SHP77 treated with DMSO at 0.1 percent for 48 hours (cell line): Measurements from ENCODE around the gene ABHD12.
A peak's percentile ranks its signal among the peaks of the same experiment; 100 is the strongest.

Source experiments
- DNase-seq: peaks from one replicate; lab custom pipeline; 2025; lab: John Stamatoyannopoulos, UW

ABHD12 gene

GRCh38 chr20:25306991-25307903, 83.4 kb downstream of the ABHD12 start:
- no peak for DNase-seq

DNA sequence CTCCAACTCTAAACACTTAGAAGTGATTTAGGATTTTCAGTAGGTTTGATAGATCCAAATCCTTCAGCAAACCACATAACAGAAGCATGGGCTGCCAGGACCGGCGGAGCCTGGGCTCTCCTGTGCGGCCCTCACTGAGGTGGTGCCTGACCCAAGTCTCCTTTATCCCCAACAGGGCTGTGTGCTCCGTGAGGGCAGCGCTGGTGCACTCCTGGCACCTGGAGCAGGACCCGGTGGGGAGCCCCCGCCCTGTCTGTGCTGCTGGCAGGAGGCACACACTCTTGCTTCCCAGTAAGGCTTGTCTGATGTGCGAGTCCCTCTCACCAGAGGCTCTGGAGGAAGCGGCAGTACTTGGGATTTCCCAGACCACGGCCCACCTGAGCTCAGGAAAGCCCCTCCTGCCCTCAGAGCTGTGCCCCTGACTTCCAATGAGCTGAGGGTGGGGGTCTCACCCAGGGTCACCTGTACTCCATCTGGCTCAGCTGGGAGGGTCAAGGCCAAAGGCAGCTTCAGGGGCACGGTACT, 86.5 kb downstream of the ABHD12 start:
- DNase-seq, result no peak

GRCh38 chr20:25303292-25304024, 87.2 kb downstream of the ABHD12 start:
- DNase-seq, result no peak

DNA sequence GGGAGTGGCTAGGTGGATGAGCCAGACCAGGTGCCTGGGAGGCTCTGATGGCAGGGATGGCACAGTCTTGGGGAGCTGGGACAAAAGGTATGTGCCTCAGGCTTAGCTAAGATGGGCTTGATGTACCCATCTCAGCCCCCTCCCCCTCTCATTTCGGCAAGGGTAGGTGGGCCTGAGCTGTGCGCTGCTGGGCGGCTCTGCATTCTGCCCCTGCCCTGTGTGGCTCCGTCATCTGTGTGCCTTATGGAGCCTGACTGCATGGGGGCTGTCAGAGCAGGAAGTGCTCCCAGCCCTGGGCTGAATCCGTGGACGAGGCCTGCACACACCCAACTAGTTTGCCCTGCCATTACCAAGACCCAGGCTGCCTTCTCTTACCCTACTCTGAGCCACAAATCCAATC, 88.0 kb downstream of the ABHD12 start:
- DNase-seq, result no peak

- DNase-seq, result no peak
Measured at GRCh38 chr20:25301357-25301920, 89.2 kb downstream of the ABHD12 start.

DNA sequence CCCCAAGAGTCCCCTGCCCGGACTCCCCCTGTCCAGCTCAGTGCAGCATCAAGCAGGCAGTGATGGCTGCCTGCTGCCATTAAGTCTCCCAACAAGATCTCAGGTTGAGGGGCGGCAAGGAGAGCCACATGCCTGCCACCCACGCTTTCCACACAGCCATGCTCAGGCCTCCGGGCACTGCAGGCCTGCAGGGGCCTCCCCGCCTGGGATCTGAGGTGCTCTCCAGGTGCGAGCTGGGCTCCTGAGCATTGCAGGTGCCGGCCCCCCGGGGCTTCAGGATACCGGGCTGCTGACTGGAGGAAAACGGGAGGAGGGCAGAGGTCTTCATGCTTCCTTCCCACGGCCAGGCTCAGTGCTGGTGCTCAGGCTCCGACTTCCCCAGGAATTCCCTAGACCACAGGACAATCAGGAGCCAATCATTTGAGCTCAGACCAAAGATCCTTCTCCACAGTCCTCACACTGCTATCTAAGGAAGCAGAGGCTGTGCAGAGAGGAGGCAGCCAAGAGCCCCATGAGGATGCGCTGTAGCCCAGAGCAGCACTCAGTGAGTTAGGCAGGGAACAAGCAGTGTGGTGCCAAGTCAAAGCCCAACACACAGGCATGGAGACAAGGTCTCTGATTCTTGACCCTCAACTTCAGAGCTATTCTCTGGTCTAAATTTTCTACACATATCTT, 90.0 kb downstream of the ABHD12 start:
- no peak for DNase-seq

- DNase-seq, result no peak
Measured at GRCh38 chr20:25299806-25300205, 90.8 kb downstream of the ABHD12 start.

DNA sequence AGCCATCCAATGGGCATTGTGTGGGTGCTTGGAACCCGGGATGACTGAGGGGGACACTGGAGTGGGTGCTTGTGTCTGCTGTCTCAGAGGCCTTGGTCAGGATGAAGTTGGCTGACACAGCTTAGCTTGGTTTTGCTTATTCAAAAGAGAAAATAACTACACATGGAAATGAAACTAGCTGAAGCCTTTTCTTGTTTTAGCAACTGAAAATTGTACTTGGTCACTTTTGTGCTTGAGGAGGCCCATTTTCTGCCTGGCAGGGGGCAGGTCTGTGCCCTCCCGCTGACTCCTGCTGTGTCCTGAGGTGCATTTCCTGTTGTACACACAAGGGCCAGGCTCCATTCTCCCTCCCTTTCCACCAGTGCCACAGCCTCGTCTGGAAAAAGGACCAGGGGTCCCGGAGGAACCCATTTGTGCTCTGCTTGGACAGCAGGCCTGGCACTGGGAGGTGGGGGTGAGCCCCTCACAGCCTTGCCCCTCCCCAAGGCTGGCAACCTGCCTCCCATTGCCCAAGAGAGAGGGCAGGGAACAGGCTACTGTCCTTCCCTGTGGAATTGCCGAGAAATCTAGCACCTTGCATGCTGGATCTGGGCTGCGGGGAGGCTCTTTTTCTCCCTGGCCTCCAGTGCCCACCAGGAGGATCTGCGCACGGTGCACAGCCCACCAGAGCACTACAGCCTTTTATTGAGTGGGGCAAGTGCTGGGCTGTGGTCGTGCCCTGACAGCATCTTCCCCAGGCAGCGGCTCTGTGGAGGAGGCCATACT, 93.3 kb downstream of the ABHD12 start:
- no peak for DNase-seq

- DNase-seq, result peak; percentile 18
Measured at GRCh38 chr20:25296094-25297093, 94.2 kb downstream of the ABHD12 start.

GRCh38 chr20:25295386-25296093, 95.1 kb downstream of the ABHD12 start:
- DNase-seq, result no peak

- peak; percentile 37 for DNase-seq
Measured at GRCh38 chr20:25294459-25295385, 95.9 kb downstream of the ABHD12 start.

DNA sequence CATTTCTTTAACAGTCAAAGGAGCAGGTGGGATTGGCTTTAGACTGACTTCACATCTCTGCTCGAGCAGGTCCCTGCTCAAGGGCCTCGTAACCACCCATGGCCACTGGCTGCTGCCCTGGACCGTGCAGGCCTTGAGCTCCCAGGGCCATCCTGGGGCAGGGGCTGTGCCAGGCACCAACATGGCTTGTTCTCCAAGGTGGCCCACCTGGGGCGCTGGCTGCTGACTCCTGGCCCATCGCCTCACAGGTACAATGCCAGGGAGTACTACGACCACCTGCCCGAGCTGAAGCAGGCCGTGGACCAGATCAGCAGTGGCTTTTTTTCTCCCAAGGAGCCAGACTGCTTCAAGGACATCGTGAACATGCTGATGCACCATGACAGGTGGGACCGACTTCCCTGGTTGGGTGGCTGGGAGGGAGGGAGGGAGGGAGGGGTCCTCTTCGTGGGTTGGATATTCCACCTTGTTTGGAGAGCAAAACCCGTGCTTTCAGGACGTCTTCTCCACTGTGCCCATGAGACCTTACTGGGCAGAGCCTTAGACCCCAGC, 96.7 kb downstream of the ABHD12 start:
- DNase-seq, result no peak

- DNase-seq, result no peak
Measured at GRCh38 chr20:25293507-25293906, 97.1 kb downstream of the ABHD12 start.

DNA sequence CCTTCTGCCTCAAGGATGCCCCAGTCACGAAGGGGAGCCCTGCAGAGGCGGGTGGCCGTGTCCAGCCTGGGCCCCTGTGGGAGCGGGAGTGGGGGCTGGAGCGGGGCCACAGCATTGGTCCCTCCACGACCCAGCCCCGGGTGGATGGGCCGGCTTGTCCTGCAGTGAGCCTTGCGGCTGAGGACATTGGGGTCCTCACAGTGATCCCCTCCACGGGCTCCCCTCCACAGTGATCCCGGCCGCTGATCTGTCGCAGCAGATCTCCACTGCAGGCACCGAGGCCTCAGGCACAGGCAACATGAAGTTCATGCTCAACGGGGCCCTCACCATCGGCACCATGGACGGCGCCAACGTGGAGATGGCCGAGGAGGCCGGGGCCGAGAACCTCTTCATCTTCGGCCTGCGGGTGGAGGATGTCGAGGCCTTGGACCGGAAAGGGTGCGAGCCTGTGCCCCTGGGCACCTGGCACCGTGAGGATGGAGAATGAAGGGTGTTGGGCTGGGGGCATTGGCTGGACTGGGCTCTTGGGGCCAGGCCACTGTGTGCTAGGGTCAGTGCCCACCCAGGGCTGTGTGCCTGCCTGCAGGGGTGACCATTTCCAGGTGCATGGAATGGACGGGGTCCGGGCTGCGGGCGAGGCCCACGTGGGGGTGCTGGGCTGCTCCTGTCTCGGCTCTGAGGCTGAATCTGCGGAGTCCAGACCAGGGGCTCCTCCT, 98.3 kb downstream of the ABHD12 start:
- DNase-seq, result no peak

- DNase-seq, result no peak
Measured at GRCh38 chr20:25291432-25292133, 99.1 kb downstream of the ABHD12 start.

DNA sequence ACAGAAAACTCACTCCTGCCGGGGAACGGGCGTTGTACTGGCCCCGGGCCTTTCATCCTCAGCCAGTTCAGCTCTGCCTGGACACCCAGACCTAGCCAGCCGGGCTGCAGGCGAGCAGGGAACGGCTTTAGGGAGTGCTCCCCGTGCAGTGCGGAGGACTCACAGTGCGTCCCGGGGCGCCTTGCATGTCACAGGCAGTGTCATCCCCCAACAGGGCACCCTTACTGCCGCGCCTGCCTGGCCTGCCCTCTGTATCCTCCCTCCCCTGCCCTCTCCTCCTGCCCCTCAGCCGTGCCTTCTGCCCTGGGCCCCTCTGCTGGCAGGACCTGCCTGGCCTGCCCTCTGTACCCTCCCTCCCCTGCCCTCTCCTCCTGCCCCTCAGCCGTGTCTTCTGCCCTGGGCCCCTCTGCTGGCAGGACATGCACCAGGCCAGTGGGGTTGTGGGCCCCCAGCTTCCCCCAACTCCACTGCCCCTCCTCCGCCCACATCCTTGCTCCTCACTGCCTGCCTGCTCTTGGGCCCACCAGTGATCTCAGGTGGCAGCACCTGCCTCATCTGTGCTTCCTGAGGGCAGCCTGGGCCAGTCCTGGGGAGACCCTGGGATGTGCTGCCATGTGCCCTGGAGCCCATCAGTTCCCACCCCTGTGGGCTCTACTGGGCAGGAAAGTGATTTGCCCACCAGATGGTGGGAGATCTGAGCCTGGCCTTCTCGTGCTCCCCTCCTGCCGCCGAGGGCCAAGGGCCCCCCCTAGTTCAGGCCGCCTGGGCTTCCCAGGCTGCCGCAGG, 99.8 kb downstream of the ABHD12 start:
- DNase-seq, result no peak
